ENCODE data around the gene NCBP2L. TPM values are rescaled to one million over a fixed set of nuclear protein-coding genes. Genes with fewer than 3 reads are reported as not detected.

NCBP2L gene
- total and polyA plus RNA-seq, 9 donors: 0.04 to 0.16 (median 0.11) TPM; not detected in 6

DNA sequence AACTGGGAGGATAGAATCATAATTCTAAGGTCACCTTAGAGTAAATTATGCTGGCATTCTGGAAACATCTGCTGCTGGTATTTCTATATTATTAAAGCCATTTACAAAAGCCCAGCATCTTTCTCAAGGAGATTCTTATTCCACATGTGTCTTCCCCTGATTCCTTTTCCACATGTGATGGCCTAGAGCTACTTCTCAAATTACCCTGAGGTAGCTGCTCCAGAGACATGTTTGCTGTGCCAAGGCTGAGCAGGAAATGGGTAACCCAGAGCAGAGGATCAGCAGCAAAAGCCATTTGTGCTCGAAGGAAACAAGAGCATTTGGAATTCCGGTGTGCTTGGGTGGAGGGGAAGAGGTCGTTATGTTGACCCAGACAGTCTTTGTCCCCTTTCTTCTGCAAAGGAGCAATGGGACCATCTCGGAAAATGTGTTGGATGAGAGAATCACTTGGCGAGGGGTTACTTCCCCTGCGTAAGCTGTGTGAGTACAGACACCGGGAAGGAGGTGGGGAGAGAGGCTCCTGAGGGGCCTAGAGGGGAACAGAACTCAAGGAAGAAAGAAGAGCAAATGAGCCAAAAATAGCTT is 26.6 kb upstream of the NCBP2L start:
- 33% methylated on average over 6 of the region's 7 CpGs for WGBS (ENCODE audit: insufficient coverage)
- H3K4me3 ChIP-seq (ENCODE audit: low read length): no peak overlapping the region
- DNase-seq: peak; percentile 93
- no peaks in the 10 kb centered on the region for H3K9me3 ChIP-seq (replicated peaks; ENCODE audit: control insufficient read depth, low read depth, low read length)
- H3K36me3 ChIP-seq (ENCODE audit: control insufficient read depth, insufficient read depth, low read length): no peaks in the 10 kb centered on the region
- peak overlapping the region; percentile 63 for H3K27ac ChIP-seq (ENCODE audit: low read length)
- peaks cover 43% of the 10 kb centered on the region for H3K27me3 ChIP-seq (ENCODE audit: control insufficient read depth, insufficient read depth, low read length)
- H3K4me1 ChIP-seq (ENCODE audit: control insufficient read depth, insufficient read depth, low read length): peaks cover 41% of the 10 kb centered on the region

DNA sequence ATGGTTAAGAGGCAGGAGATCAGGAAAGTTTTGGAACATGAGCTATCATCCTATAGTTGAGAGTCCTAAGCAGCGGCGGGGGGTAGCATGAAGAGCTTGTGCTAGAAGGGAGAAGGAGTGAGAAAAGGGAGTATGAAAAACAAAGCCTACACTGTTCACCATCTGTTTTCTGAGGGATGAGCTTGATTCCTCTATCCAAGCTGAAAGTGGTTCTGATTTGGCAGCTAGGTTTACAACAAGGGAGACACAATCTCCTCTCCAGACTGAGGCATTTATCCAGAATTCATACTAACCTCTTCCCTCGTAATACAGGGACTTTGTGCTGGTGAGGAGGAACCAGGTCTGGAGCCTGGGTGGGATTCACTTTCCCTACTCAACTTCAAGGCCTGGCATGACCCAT is 25.5 kb upstream of the NCBP2L start:
- H3K36me3 ChIP-seq (ENCODE audit: control insufficient read depth, insufficient read depth, low read length): no peaks in the 10 kb centered on the region
- no peak overlapping the region for H3K4me3 ChIP-seq (ENCODE audit: low read length)
- DNase-seq: peak; percentile 50
- peaks cover 47% of the 10 kb centered on the region for H3K27me3 ChIP-seq (ENCODE audit: control insufficient read depth, insufficient read depth, low read length)
- 85% methylated on average over 2 of the region's 3 CpGs for WGBS (ENCODE audit: insufficient coverage)
- H3K9me3 ChIP-seq (replicated peaks; ENCODE audit: control insufficient read depth, low read depth, low read length): no peaks in the 10 kb centered on the region
- peak overlapping the region; percentile 63 for H3K27ac ChIP-seq (ENCODE audit: low read length)
- peaks cover 46% of the 10 kb centered on the region for H3K4me1 ChIP-seq (ENCODE audit: control insufficient read depth, insufficient read depth, low read length)

GRCh38 chrX:107752714-107753113 is 24.8 kb upstream of the NCBP2L start:
- Histone ChIP-seq H3K9me3 (replicated peaks; ENCODE audit: control insufficient read depth, low read depth, low read length) (no peaks in the 10 kb centered on the region), H3K4me3 (ENCODE audit: low read length) (no peak overlapping the region), H3K4me1 (ENCODE audit: control insufficient read depth, insufficient read depth, low read length) (peaks cover 41% of the 10 kb centered on the region), H3K27me3 (ENCODE audit: control insufficient read depth, insufficient read depth, low read length) (peaks cover 47% of the 10 kb centered on the region), H3K36me3 (ENCODE audit: control insufficient read depth, insufficient read depth, low read length) (no peaks in the 10 kb centered on the region), H3K27ac (ENCODE audit: low read length) (peak overlapping the region; percentile 47)
- WGBS (ENCODE audit: insufficient coverage): 80% methylated on average over 1 of the region's 3 CpGs
- DNase-seq: no peak

- Histone ChIP-seq H3K9me3 (replicated peaks; ENCODE audit: control insufficient read depth, low read depth, low read length) (no peaks in the 10 kb centered on the region), H3K4me3 (ENCODE audit: low read length) (no peak overlapping the region), H3K27me3 (ENCODE audit: control insufficient read depth, insufficient read depth, low read length) (peaks cover 46% of the 10 kb centered on the region), H3K27ac (ENCODE audit: low read length) (no peak overlapping the region), H3K4me1 (ENCODE audit: control insufficient read depth, insufficient read depth, low read length) (peaks cover 36% of the 10 kb centered on the region), H3K36me3 (ENCODE audit: control insufficient read depth, insufficient read depth, low read length) (no peaks in the 10 kb centered on the region)
- WGBS (ENCODE audit: insufficient coverage): 57% methylated on average over 1 of the region's 4 CpGs
- no peak for DNase-seq
Observed at GRCh38 chrX:107753187-107753586, 24.3 kb upstream of the NCBP2L start.

- Histone ChIP-seq H3K4me1 (ENCODE audit: control insufficient read depth, insufficient read depth, low read length) (peaks cover 21% of the 10 kb centered on the region), H3K27me3 (ENCODE audit: control insufficient read depth, insufficient read depth, low read length) (peaks cover 44% of the 10 kb centered on the region), H3K9me3 (replicated peaks; ENCODE audit: control insufficient read depth, low read depth, low read length) (no peaks in the 10 kb centered on the region), H3K4me3 (ENCODE audit: low read length) (no peak overlapping the region), H3K27ac (ENCODE audit: low read length) (peak overlapping the region; percentile 62), H3K36me3 (ENCODE audit: control insufficient read depth, insufficient read depth, low read length) (no peaks in the 10 kb centered on the region)
- no CpG with 5 or more reads among the region's 3 CpGs for WGBS (ENCODE audit: insufficient coverage)
- no peak for DNase-seq
Observed at GRCh38 chrX:107755721-107756120, 21.8 kb upstream of the NCBP2L start.

GRCh38 chrX:107758231-107758766 is 19.2 kb upstream of the NCBP2L start:
- H3K4me1 ChIP-seq (ENCODE audit: control insufficient read depth, insufficient read depth, low read length): peaks cover 5% of the 10 kb centered on the region
- no peak overlapping the region for H3K4me3 ChIP-seq (ENCODE audit: low read length)
- WGBS (ENCODE audit: insufficient coverage): 60% methylated on average over 2 of the region's 5 CpGs
- H3K9me3 ChIP-seq (replicated peaks; ENCODE audit: control insufficient read depth, low read depth, low read length): no peaks in the 10 kb centered on the region
- H3K27me3 ChIP-seq (ENCODE audit: control insufficient read depth, insufficient read depth, low read length): peaks cover 44% of the 10 kb centered on the region
- H3K27ac ChIP-seq (ENCODE audit: low read length): no peak overlapping the region
- DNase-seq: no peak
- H3K36me3 ChIP-seq (ENCODE audit: control insufficient read depth, insufficient read depth, low read length): no peaks in the 10 kb centered on the region

- no peak for DNase-seq
- Histone ChIP-seq H3K4me3 (ENCODE audit: low read length) (no peak overlapping the region), H3K27me3 (ENCODE audit: control insufficient read depth, insufficient read depth, low read length) (peaks cover 56% of the 10 kb centered on the region), H3K9me3 (replicated peaks; ENCODE audit: control insufficient read depth, low read depth, low read length) (no peaks in the 10 kb centered on the region), H3K27ac (ENCODE audit: low read length) (no peak overlapping the region), H3K4me1 (ENCODE audit: control insufficient read depth, insufficient read depth, low read length) (peaks cover 5% of the 10 kb centered on the region), H3K36me3 (ENCODE audit: control insufficient read depth, insufficient read depth, low read length) (no peaks in the 10 kb centered on the region)
- no CpG with 5 or more reads among the region's 5 CpGs for whole genome bisulfite sequencing (ENCODE audit: insufficient coverage)
Observed at GRCh38 chrX:107760304-107761077, 17.0 kb upstream of the NCBP2L start.

GRCh38 chrX:107763647-107764046 is 13.9 kb upstream of the NCBP2L start:
- Histone ChIP-seq H3K27ac (ENCODE audit: low read length) (no peak overlapping the region), H3K27me3 (ENCODE audit: control insufficient read depth, insufficient read depth, low read length) (peaks cover 53% of the 10 kb centered on the region), H3K4me1 (ENCODE audit: control insufficient read depth, insufficient read depth, low read length) (peaks cover 8% of the 10 kb centered on the region), H3K36me3 (ENCODE audit: control insufficient read depth, insufficient read depth, low read length) (no peaks in the 10 kb centered on the region), H3K4me3 (ENCODE audit: low read length) (no peak overlapping the region), H3K9me3 (replicated peaks; ENCODE audit: control insufficient read depth, low read depth, low read length) (no peaks in the 10 kb centered on the region)
- WGBS (ENCODE audit: insufficient coverage): 100% methylated on average over 1 of the region's 1 CpG
- no peak for DNase-seq

- H3K4me1 ChIP-seq (ENCODE audit: control insufficient read depth, insufficient read depth, low read length): peaks cover 8% of the 10 kb centered on the region
- 78% methylated on average over 6 of the region's 11 CpGs for WGBS (ENCODE audit: insufficient coverage)
- no peaks in the 10 kb centered on the region for H3K36me3 ChIP-seq (ENCODE audit: control insufficient read depth, insufficient read depth, low read length)
- no peak overlapping the region for H3K4me3 ChIP-seq (ENCODE audit: low read length)
- no peaks in the 10 kb centered on the region for H3K9me3 ChIP-seq (replicated peaks; ENCODE audit: control insufficient read depth, low read depth, low read length)
- peaks cover 47% of the 10 kb centered on the region for H3K27me3 ChIP-seq (ENCODE audit: control insufficient read depth, insufficient read depth, low read length)
- no peak overlapping the region for H3K27ac ChIP-seq (ENCODE audit: low read length)
- no peak for DNase-seq
Observed at GRCh38 chrX:107764845-107765608, 12.5 kb upstream of the NCBP2L start.

Measured in muscle of leg (tissue), 11 donors.